H1 (cell line): ENCODE results near the gene HMX1. TPM values are rescaled to one million over a fixed set of nuclear protein-coding genes. Genes with fewer than 3 reads are reported as not detected.
A peak's percentile ranks its signal among the peaks of the same experiment; 100 is the strongest.

Experiments used
- CTCF ChIA-PET: fragments of 300-600 bp; sonication (Branson Sonifier 250); formaldehyde crosslinking; loops from one replicate; lab custom pipeline; 2021; ENCODE audit not compliant: partially characterized antibody; lab: Charles Lee
- POLR2A ChIA-PET: fragments of 300-600 bp; sonication (Branson Sonifier 250); formaldehyde crosslinking; loops from one replicate; lab custom pipeline; 2021; ENCODE audit warnings: inconsistent platforms; ENCODE audit not compliant: partially characterized antibody; lab: Charles Lee
- DNase-seq, 2 experiments: peaks; one replicate each; pipeline versions ENCODE4 v3.0.0 to v3.0.0-alpha.2; 2010 to 2022; ENCODE audit warnings: low spot score in 2 of 2, low read depth in 1 of 2, mixed read lengths in 1 of 2
- FAIRE-seq: peaks from 2 replicates; lab custom pipeline; 2011; peaks lifted over from hg19 to GRCh38; lab: Jason Lieb, UNC
- H2AFZ ChIP-seq: 2 replicates; pipeline ENCODE4 v1.8.1; 2012; ENCODE audit warnings: low read length, inconsistent platforms
- H2AK5ac ChIP-seq: 2 replicates; pipeline ENCODE4 v1.6.1; 2013; ENCODE audit warnings: low read depth, low read length
- H2BK120ac ChIP-seq: replicated peaks from 2 replicates; pipeline ENCODE3; 2013; ENCODE audit warnings: low read depth, low read length, inconsistent platforms
- H2BK12ac ChIP-seq: 2 replicates; pipeline ENCODE4 v1.6.1; 2013; ENCODE audit warnings: low read depth, low read length
- H2BK15ac ChIP-seq: 2 replicates; pipeline ENCODE4 v1.6.1; 2013; ENCODE audit warnings: low read length
- H2BK20ac ChIP-seq: 2 replicates; pipeline ENCODE4 v1.6.1; 2013; ENCODE audit warnings: low read length
- H2BK5ac ChIP-seq: 2 replicates; pipeline ENCODE4 v1.6.1; 2013; ENCODE audit warnings: low read depth, low read length
- H3K14ac ChIP-seq: 2 replicates; pipeline ENCODE4 v1.6.1; 2013; ENCODE audit warnings: inconsistent platforms; ENCODE audit not compliant: insufficient read length
- H3K18ac ChIP-seq: 2 replicates; pipeline ENCODE4 v1.6.1; 2013; ENCODE audit warnings: low read length; ENCODE audit errors: extremely low read depth
- H3K23ac ChIP-seq: 2 replicates; pipeline ENCODE4 v1.6.1; 2013; ENCODE audit warnings: inconsistent platforms; ENCODE audit not compliant: insufficient read length
- H3K23me2 ChIP-seq: 2 replicates; pipeline ENCODE4 v1.6.1; 2013; ENCODE audit warnings: low read depth, low read length
- H3K27ac ChIP-seq: 2 replicates; pipeline ENCODE4 v1.6.1; 2011; ENCODE audit warnings: low read depth, low read length, inconsistent platforms
- H3K27me3 ChIP-seq, 4 experiments: replicated peaks in 1 of 4; 1 replicate in 1 of 4; 2 replicates in 3 of 4; pipeline versions ENCODE4 v1.6.1 to v1.8.1; 2011 to 2013; ENCODE audit warnings: low read length in 3 of 4, mild to moderate bottlenecking in 3 of 4, inconsistent platforms in 2 of 4, mixed read lengths in 2 of 4, moderate library complexity in 1 of 4; ENCODE audit not compliant: control insufficient read depth in 3 of 4, insufficient read depth in 3 of 4; ENCODE audit errors: extremely low read depth in 1 of 4
- H3K36me3 ChIP-seq, 4 experiments: 2 replicates each; pipeline versions ENCODE4 v1.6.1 to v1.8.1; 2011 to 2013; ENCODE audit warnings: mild to moderate bottlenecking in 4 of 4, low read length in 3 of 4, moderate library complexity in 2 of 4, control low read depth in 1 of 4, inconsistent platforms in 1 of 4; ENCODE audit not compliant: insufficient read depth in 4 of 4, control insufficient read depth in 2 of 4
- H3K4ac ChIP-seq: replicated peaks from 2 replicates; pipeline ENCODE3; 2013; ENCODE audit warnings: low read length, low read depth, mixed read lengths, inconsistent platforms; ENCODE audit not compliant: insufficient read length
- H3K4me1 ChIP-seq, 4 experiments: replicated peaks in 1 of 4; 1 replicate in 1 of 4; 2 replicates in 3 of 4; pipeline versions ENCODE4 v1.6.1 to v1.8.1; 2011 to 2013; ENCODE audit warnings: low read length in 3 of 4, inconsistent platforms in 2 of 4, mixed read lengths in 1 of 4; ENCODE audit not compliant: insufficient read depth in 4 of 4, control insufficient read depth in 3 of 4
- H3K4me2 ChIP-seq, 2 experiments: 2 replicates each; pipeline versions ENCODE4 v1.6.1 to v1.8.1; 2011 to 2013; ENCODE audit warnings: low read depth in 2 of 2, low read length in 2 of 2, control low read depth in 1 of 2, inconsistent platforms in 1 of 2, mild to moderate bottlenecking in 1 of 2; ENCODE audit not compliant: insufficient read depth in 1 of 2
- H3K4me3 ChIP-seq, 4 experiments: fragments of 200-600, 300-600 bp in 1 of 4; sonication (generic), shearing (Covaris generic), sonication (Bioruptor Twin) in 1 of 4; 2 replicates each; pipeline versions ENCODE4 v1.5.1 to v1.8.1; 2011 to 2016; ENCODE audit warnings: low read length in 4 of 4, low read depth in 3 of 4, control low read depth in 2 of 4, inconsistent platforms in 2 of 4, mild to moderate bottlenecking in 2 of 4, mixed read lengths in 1 of 4, moderate library complexity in 1 of 4; ENCODE audit not compliant: insufficient read depth in 2 of 4; ENCODE audit errors: extremely low read depth in 1 of 4
- H3K56ac ChIP-seq: replicated peaks from 2 replicates; pipeline ENCODE3; 2013; ENCODE audit warnings: low read depth, mild to moderate bottlenecking, mixed read lengths, low read length, inconsistent platforms; ENCODE audit not compliant: insufficient read length
- H3K79me1 ChIP-seq: 2 replicates; pipeline ENCODE4 v1.6.1; 2013; ENCODE audit warnings: low read depth, low read length, control low read depth
- H3K79me2 ChIP-seq, 2 experiments: 2 replicates each; pipeline versions ENCODE4 v1.6.1 to v1.8.1; 2012 to 2013; ENCODE audit warnings: low read length in 2 of 2, mild to moderate bottlenecking in 2 of 2, inconsistent platforms in 1 of 2; ENCODE audit not compliant: insufficient read depth in 2 of 2, control insufficient read depth in 1 of 2
- H3K9ac ChIP-seq, 4 experiments: replicated peaks in 1 of 4; 1 replicate in 1 of 4; 2 replicates in 3 of 4; pipeline versions ENCODE4 v1.6.1 to v1.8.1; 2011 to 2013; ENCODE audit warnings: low read depth in 3 of 4, low read length in 3 of 4, control low read depth in 2 of 4, mild to moderate bottlenecking in 2 of 4, moderate library complexity in 2 of 4, inconsistent platforms in 1 of 4; ENCODE audit errors: extremely low read depth in 1 of 4
- H3K9me3 ChIP-seq, 2 experiments: 2 replicates each; pipeline versions ENCODE4 v1.6.1 to v1.8.1; 2012 to 2013; ENCODE audit warnings: mild to moderate bottlenecking in 2 of 2, moderate library complexity in 2 of 2, control low read depth in 1 of 2, inconsistent platforms in 1 of 2, low read depth in 1 of 2, low read length in 1 of 2, mixed read lengths in 1 of 2; ENCODE audit not compliant: insufficient read depth in 2 of 2
- H4K20me1 ChIP-seq, 2 experiments: replicated peaks in 1 of 2; 2 replicates each; pipeline versions ENCODE3 to v1.8.1; 2011 to 2013; ENCODE audit warnings: inconsistent platforms in 2 of 2, low read length in 2 of 2, mild to moderate bottlenecking in 1 of 2; ENCODE audit not compliant: insufficient read depth in 2 of 2, control insufficient read depth in 1 of 2
- H4K5ac ChIP-seq: 2 replicates; pipeline ENCODE4 v1.6.1; 2013; ENCODE audit warnings: low read length, low read depth, mixed read lengths, inconsistent platforms; ENCODE audit not compliant: insufficient read length
- H4K8ac ChIP-seq: 2 replicates; pipeline ENCODE4 v1.8.0; 2013; ENCODE audit warnings: mild to moderate bottlenecking, moderate library complexity, low read length, inconsistent platforms; ENCODE audit not compliant: insufficient read depth; ENCODE audit errors: extremely low read depth
- H4K91ac ChIP-seq: replicated peaks from 2 replicates; pipeline ENCODE3; 2013; ENCODE audit warnings: low read length, mixed read lengths, inconsistent platforms; ENCODE audit not compliant: insufficient read length
- CREB1 ChIP-seq: IDR thresholded peaks from 2 replicates; pipeline ENCODE4 v1.6.1; 2012; ENCODE audit warnings: inconsistent platforms
- CTBP2 ChIP-seq: IDR thresholded peaks from 2 replicates; pipeline ENCODE4 v1.7.0; 2011; ENCODE audit warnings: borderline replicate concordance, mild to moderate bottlenecking, moderate library complexity, mixed read lengths, low read length; ENCODE audit not compliant: insufficient read depth, insufficient read length
- EGR1 ChIP-seq: IDR thresholded peaks from 2 replicates; pipeline ENCODE4 v1.6.1; 2011; ENCODE audit warnings: low read depth, low read length, borderline replicate concordance
- GABPA ChIP-seq: IDR thresholded peaks from 2 replicates; pipeline ENCODE4 v1.6.1; 2011; ENCODE audit warnings: mild to moderate bottlenecking, low read length, moderate library complexity, borderline replicate concordance; ENCODE audit not compliant: insufficient read depth
- KDM4A ChIP-seq: IDR thresholded peaks from one replicate; pipeline ENCODE4 v1.7.1; 2012; ENCODE audit warnings: low read depth, mild to moderate bottlenecking, moderate library complexity, low read length, inconsistent platforms; ENCODE audit not compliant: severe bottlenecking
- RBBP5 ChIP-seq: IDR thresholded peaks from 2 replicates; pipeline ENCODE4 v1.7.1; 2012; ENCODE audit warnings: low read depth, mild to moderate bottlenecking, inconsistent platforms, low read length, moderate library complexity, borderline replicate concordance
- WGBS, 2 experiments: shearing (Covaris generic) in 1 of 2; methylation state at CpG; one replicate each; pipeline versions ENCODE4 v1.1.6 to v1.1.7; 2013 to 2015; ENCODE audit warnings: low lambda C conversion rate in 2 of 2, mixed read lengths in 2 of 2, inconsistent platforms in 1 of 2, low coverage in 1 of 2, missing lambda C conversion rate in 1 of 2; ENCODE audit not compliant: insufficient replicate concordance in 2 of 2, insufficient coverage in 1 of 2, insufficient read length in 1 of 2; ENCODE audit errors: extremely low coverage in 1 of 2, missing lambda C conversion rate in 1 of 2; 5-methylcytosine and 5-hydroxymethylcytosine counted together
- polyA plus RNA-seq, 7 experiments: library from polyadenylated mRNA; depleted of rRNA in 3 of 7; stranded (reverse) in 5 of 7; unstranded in 2 of 7; fragments of >200 nt in 5 of 7; fragments of 200-250 nt in 2 of 7; gene quantifications; 1 replicate in 5 of 7; 2 replicates in 1 of 7; 4 replicates in 1 of 7; pipeline versions ENCODE4 v1.2.1 to v1.2.3, GENCODE V29; 2011 to 2013; ENCODE audit warnings: missing spikeins in 2 of 7, mixed read lengths in 2 of 7
- total RNA-seq: library from RNA; stranded (reverse); fragmentation: NEBNext Ultra II Directional; extraction: Animal tissue kit (Norgen Biotek cat#: 25700); gene quantifications from 2 replicates; pipeline ENCODE4 v1.2.1, GENCODE V29; 2021

Gene HMX1
- total and polyA plus RNA-seq, 2 of the 8 experiments (the other 6 are each of a cell fraction or from before 2014, with no cell fraction given) = 0.26 TPM; not detected in 1

GRCh38 chr4:8860892-8861575 is 10.6 kb downstream of the HMX1 start:
- H2BK12ac ChIP-seq = peak overlapping the region; percentile 84; the same call in 1 of the 2 replicates
- no peak overlapping the region for H2BK5ac ChIP-seq
- POLR2A ChIA-PET = no interaction called here
- peaks cover 36 to 45% of the 10 kb centered on the region in 2 experiments for H4K20me1 ChIP-seq
- no peak overlapping the region for H3K4ac ChIP-seq
- peak in 1 of 2 experiments; percentile 81 for DNase-seq
- peaks cover 3 to 32% (median 22%) of the 10 kb centered on the region in 4 experiments for H3K4me1 ChIP-seq
- CTCF ChIA-PET = interaction anchor here (1.2 to 2.4 kb wide), 2 partner anchors 24 to 26 kb away, joined by 3 to 7 read pairs; no protein-coding TSS in a partner anchor
- H3K79me1 ChIP-seq = no peaks in the 10 kb centered on the region
- H2BK20ac ChIP-seq = no peak overlapping the region
- peaks cover 98 to 99% (median 99%) of the 10 kb centered on the region in 4 experiments for H3K27me3 ChIP-seq
- H3K36me3 ChIP-seq = peaks cover 0 to 12% (median 0%) of the 10 kb centered on the region in 4 experiments; a peak in 1 of 8 replicates
- no peaks in the 10 kb centered on the region; the same call in 1 of the 2 replicates for H3K23me2 ChIP-seq
- no peaks in the 10 kb centered on the region for H3K79me2 ChIP-seq
- H4K5ac ChIP-seq = no peak overlapping the region
- no peak overlapping the region for H3K56ac ChIP-seq
- no peak for FAIRE-seq
- TF ChIP-seq RBBP5 (peak; percentile 1; the same call in 1 of the 2 replicates), CTBP2 (peak; percentile 33), CREB1 (no peak), GABPA (no peak), EGR1 (0 out of 2 replicates have a peak, but pooled peaks have one; percentile 4), KDM4A (peak; percentile 39)
- TF ChIP-seq, all 59 proteins: peak for 4
- H3K23ac ChIP-seq = no peak overlapping the region
- WGBS, 2 experiments = 1% methylated on average over 25 of the region's 82 CpGs; no CpG with 5 or more reads in 1 of the 2 experiments
- no peaks in the 10 kb centered on the region; a peak in 1 of 4 replicates for H3K9me3 ChIP-seq
- H2BK120ac ChIP-seq = no peak overlapping the region
- H3K18ac ChIP-seq = no peak overlapping the region; the same call in 1 of the 2 replicates
- H3K4me3 ChIP-seq = peak overlapping the region; percentile 12 to 56 (median 30); a peak in 7 of 8 replicates
- peak overlapping the region; percentile 55 to 76 for H3K4me2 ChIP-seq
- no peak overlapping the region for H2BK15ac ChIP-seq
- H4K91ac ChIP-seq = peak overlapping the region; percentile 81
- H3K14ac ChIP-seq = no peak overlapping the region
- H3K27ac ChIP-seq = no peak overlapping the region
- no peak overlapping the region for H2AK5ac ChIP-seq
- no peak overlapping the region for H2AFZ ChIP-seq
- H4K8ac ChIP-seq = no peak overlapping the region; the same call in 1 of the 2 replicates
- H3K9ac ChIP-seq = no peak overlapping the region
